GM21529 (cell line): ENCODE results near the gene RRAS2.
A peak's percentile ranks its signal among the peaks of the same experiment; 100 is the strongest.
"Not testable (repeated sequence)": the region's sequence is repeated elsewhere in the genome, so short reads cannot be mapped to it uniquely, and the experiment has no call there.

ENCODE experiments used
- ATAC-seq: cut with Tn5 transposase; IDR thresholded peaks from one replicate; pipeline ENCODE4 v1.9.1; 2021; ENCODE audit not compliant: unreplicated experiment

RRAS2 gene

DNA sequence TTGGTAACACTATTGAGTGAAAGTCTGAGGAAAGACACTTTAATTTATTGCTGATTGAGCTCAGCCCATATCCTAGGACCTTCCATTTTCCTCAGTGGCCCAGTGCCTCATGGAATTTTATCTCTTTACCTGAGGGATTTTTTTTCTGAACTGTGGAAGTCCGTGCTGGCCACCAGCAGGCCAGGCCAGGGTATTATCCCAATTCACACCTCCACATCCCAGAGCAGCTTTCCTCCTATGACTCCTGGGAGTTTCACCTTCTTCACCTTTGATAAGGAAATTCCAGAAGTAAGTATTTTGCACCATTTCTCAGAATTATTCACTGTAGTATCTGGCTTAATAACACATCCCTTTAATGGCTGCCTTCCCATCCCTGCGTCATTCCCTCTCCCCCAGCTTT lies 13.0 kb upstream of the RRAS2 start:
- no peak for ATAC-seq

GRCh38 chr11:14371249-14371648 lies 12.3 kb upstream of the RRAS2 start:
- ATAC-seq, result no peak

DNA sequence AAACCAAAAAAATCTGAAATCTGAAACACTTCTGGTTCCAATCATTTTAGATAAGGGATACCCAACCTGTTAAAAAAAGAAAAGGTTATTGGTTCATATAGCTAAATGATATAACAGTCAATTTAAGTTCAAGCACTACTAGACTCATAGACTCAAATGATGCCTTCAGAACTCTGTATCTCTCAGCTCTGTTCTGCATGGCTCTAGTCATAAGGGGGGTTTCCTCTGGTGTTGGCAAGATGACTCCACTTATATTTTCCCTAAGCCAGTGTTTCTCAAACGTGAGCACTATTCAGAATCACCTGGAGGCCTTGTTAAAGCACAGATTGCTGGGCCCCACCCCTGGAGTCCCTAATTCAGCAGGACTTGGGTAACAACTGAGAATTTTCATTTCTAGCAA lies 11.5 kb upstream of the RRAS2 start:
- no peak for ATAC-seq

DNA sequence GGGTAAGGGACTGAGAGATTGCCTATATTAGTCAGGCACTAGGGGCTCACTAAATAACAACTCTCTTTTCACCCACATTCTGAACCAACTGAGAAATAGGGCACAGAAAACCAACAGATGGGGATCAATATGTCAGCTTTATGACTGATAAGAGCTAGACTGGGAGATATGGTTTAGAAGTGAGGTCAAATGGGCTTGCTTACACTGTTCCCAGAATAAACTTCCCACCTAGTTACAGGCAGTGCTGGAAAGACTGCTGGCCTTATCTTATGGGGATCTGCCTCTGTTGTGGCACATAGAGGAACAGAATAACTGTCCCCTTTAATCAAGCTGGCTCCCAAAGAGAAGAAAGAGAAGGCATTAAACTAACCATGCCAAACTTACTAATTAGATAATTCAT lies 10.6 kb upstream of the RRAS2 start:
- ATAC-seq, result no peak

DNA sequence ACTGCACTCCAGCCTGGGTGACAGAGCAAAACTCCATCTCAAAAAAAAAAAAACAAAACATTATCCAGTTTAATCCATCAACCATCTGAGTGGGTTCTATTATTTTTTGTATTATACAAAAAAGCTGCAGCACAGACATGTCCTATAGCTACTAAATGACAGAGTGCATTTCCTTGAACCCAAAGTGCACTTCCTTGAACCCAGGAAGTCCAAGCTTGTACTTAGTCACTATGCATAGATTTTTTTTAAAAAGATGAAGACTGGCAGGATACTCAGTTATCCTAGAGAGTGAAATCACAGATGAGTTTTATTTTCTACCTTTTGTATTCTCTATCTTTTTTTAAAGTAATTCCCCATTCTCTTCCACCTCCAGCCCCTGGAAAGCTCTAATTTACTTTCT lies 8.0 kb upstream of the RRAS2 start:
- no peak for ATAC-seq

DNA sequence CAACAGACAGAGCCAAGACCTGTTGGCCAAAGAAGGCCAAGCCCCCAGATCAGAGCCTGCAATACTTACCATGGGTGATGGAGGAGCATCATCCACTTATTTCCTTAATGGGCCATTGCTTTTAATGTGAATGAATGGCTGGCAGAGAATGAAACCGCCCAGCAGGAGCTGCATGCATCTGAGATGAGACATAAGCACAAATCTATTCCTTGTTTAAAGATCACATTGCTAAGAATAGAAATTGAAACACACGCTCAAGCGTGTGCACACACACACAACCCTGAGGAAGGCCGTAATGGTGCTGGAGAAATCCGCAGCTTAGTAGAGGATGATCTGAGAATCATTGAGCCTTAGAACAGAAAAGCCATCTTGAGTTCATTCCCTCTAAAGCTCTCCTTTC lies 5.3 kb upstream of the RRAS2 start:
- ATAC-seq, result no peak

- ATAC-seq, result no peak
These were observed 3.6 kb upstream of the RRAS2 start for GRCh38 chr11:14362611-14363010.

DNA sequence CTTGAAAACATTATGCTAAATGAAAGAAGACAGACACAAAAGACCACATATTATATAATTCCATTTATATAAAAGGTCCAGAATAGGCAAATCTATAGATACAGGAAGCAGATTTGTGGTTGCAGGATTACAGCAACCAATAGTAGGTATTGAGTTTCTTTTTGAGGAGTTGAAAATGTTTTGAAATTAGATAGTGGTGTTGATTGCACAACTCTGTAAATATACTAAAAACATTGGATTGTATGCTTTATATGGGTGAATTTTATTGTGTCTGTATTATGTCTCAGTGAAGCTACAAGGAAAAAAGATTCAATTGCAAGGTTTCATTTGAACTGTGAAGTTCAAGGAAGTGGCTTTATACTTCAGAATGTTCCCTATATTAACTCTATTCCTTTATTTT lies 3.0 kb upstream of the RRAS2 start:
- ATAC-seq, result no peak

- no peak for ATAC-seq
These were observed 2.0 kb upstream of the RRAS2 start for GRCh38 chr11:14360976-14361375.

GRCh38 chr11:14359501-14360031 lies 583 bp upstream of the RRAS2 start:
- ATAC-seq, result no peak

- peak; percentile 43 for ATAC-seq
These were observed 878 bp downstream of the RRAS2 start for GRCh38 chr11:14357881-14358728.

DNA sequence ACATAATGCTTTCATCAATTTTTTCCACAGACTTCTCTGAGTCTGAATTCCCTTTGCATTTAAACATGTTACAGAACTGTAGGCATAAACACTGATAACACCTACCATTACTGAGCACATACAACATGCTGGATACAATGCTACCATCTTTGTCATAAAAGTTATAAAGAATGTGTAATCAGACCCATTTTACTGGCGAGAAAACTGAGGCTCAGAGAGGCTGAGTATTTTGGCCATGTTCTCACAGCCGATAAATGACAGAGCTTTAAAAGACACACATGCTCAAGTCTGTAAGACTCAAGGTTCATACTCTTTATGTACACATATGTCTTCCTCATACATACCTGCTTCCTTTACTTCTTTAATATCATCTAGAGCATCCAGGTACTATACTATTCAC lies 2.6 kb downstream of the RRAS2 start:
- no peak for ATAC-seq

DNA sequence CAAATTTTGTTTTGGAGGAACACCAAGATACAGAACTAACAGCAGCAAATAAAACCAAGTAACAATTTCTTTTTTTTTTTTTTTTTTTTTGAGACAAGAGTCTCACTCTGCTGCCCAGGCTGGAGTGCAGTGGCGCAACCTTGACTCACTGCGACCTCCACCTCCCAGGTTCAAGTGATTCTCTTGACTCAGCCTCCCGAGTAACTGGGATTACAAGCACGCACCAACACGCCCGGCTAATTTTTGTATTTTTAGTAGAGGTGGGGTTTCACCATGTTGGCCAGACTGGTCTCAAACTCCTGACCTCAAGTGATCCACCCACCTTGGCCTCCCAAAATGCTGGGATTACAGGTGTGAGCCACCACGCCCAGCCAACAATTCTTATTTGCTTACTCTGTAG lies 4.4 kb downstream of the RRAS2 start:
- ATAC-seq, result not testable (repeated sequence)

DNA sequence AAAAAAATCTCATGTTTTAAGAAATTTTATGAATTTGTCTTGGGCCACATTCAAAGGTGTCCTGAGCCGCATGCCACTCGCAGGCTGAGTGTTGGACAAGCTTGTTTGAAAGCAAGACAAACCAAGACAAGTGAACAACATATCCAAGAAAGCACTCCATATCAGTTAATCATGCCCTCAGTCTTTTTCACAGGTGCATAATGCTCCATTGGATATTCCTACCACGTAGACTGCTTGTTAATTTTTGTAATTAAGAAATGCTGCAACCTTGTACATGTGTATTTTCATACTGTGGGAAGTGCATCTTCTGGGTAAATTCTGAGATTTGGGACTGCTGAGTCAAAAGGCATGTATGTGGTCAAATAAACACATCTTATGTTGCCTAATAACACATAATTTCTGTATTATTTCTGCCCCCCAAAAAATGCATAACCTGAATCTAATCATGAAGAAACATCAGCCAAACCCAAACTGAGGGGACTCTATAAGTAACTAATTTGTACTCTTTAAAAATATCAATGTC lies 8.2 kb downstream of the RRAS2 start:
- no peak for ATAC-seq

DNA sequence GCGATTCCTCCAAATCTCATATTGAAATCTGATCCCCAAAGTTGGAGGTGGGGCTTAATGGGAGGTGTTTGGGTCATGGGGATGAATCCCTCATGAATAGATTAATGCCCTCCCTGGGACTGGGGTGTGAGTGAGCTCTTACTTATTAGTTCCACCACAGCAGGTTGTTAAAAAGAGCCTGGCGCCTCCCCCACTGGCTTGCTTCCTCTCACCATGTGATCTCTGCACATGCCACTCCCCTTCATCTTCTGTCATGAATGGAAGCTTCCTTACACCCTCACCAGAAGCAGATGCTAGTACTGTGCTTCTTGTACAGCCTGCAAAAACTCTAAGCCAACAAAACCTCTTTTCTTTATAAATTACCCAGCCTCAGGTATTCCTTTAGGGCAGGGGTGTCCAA lies 8.8 kb downstream of the RRAS2 start:
- ATAC-seq, result no peak

GRCh38 chr11:14347991-14348390 lies 11.0 kb downstream of the RRAS2 start:
- ATAC-seq, result no peak

DNA sequence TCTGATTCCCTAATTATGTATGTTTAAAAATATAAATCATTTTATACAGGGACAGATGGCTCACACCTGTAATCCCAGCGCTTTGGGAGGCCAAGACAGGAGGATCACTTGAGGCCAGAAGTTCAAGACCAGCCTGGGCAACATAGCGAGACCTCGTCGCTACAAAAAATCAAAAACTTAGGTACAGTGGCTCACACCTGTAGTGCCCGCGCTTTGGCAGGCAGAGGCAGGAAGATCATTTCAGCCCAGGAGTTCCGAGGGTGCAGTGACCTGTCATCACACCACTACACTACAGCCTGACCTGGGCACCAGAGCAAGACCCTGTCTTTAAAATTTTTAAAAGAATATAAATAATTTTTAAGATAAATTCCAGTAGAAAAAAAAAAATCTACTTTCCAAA lies 11.5 kb downstream of the RRAS2 start:
- ATAC-seq, result no peak

DNA sequence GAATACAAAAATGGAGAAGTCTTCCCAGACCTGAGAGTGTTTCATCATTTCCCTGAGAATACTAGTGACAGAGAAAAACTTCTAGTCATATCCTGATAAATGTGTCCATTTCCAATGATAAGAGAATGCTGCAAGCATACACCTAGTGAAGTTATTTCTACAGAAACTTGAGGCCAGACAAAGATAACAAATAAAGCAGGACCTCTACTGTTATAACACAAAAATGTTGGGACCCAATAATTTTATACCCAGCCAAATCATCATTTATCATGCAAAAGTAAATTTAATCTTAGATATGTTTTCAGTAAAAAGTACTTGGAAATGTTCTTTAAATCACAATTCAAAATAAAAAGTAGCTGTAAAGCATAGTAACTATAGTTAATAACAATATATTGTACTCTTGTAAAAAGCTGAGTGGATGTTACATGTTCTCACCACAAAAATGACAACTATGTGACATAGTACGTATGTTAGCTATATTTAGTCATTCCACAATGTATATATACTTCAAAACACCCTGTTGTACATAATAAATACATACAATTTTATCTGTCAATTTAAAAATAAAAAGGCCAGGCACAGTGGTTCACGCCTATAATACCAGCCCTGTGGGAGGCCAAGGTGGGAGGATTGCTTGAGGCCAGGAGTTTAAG lies 12.6 kb downstream of the RRAS2 start:
- ATAC-seq, result no peak

DNA sequence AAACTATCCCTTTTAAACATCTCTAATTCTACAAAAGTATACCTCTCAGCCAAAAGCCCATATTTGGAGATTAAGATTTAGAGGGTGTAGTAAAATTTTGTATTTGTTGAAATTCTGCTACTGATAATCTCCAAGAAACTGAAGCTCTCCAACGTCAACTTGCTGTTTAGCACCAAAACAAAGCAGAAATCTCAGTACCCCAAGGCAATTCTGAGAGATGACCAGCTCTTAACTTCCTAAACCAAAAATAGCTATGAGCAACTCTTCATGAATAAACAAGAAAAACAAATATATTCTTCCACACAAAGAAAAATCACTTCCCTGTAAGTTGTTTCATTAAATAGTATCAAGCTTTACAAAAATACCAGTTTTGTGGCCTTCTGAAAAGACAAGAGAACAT lies 13.3 kb downstream of the RRAS2 start:
- no peak for ATAC-seq

DNA sequence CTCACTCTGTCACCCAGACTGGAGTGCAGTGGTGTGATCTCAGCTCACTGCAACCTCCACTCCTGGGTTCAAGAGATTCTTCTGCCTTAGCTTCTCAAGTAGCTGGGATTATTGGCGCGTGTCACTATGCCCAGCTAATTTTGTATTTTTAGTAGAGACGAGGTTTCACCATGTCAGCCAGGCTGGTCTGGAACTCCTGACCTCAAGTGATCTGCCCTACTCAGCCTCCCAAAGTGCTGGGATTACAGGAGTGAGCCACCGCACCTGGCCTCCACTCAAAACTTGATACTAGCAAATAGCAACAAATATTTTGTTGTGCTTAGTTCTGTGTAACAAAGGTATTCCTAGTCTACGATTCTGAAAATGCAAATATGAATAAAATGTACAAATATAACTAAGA lies 14.0 kb downstream of the RRAS2 start:
- not testable (repeated sequence) for ATAC-seq

DNA sequence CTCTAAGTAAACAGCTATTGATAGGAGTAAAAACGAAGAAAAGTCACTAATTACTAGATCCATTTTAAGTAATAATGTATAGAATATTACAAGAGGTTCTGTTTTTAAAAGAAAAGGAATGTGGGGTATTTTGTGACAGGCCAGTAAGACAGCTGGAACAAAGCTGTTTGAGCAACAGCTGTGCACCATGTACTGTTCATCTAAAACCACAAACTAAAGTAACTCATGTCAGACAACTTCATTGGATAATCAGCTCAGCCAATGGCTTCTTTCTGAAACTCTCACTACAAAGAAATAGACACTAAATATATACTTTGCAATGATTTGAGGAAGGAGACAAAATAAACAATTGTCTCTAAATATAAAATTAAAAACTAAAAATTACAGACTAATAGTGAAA lies 16.1 kb downstream of the RRAS2 start:
- peak; percentile 73 for ATAC-seq

GRCh38 chr11:14341968-14342367 lies 17.0 kb downstream of the RRAS2 start:
- no peak for ATAC-seq
